GM21423 (cell line): ENCODE data around the gene HECTD4.
A peak's percentile ranks its signal among the peaks of the same experiment; 100 is the strongest.

Experiments used
- ATAC-seq: cut with Tn5 transposase; IDR thresholded peaks from one replicate; pipeline ENCODE4 v1.9.1; 2021; ENCODE audit warnings: mild to moderate bottlenecking, moderate library complexity; ENCODE audit not compliant: unreplicated experiment

HECTD4 gene

DNA sequence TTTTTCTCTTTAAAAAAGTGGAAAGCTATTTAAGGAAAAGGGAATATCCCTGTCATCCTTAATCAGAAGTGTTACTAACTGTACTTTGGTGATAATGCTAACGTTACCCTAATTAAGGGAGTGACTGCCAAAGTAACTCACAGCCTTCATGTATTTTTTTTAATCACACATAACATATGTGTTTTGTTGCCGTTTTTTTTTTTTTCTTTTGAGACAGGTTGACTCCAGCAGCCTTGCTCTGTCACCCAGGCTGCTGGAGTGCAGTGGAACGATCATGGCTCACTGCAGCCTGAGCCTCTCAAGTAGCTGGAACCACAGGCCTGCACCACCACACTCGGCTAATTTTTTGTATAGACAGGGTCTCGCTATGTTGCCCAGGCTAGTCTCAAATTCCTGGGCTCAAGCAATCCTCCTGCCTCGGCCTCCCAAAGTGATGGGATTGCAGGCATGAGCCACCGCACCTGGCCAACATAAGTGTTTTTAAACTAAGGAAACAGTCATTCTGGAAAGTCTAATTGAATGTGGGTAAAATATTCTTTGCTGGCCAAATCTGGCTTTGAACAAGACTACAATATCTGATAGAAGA, 56.5 kb downstream of the HECTD4 start:
- ATAC-seq: no peak

DNA sequence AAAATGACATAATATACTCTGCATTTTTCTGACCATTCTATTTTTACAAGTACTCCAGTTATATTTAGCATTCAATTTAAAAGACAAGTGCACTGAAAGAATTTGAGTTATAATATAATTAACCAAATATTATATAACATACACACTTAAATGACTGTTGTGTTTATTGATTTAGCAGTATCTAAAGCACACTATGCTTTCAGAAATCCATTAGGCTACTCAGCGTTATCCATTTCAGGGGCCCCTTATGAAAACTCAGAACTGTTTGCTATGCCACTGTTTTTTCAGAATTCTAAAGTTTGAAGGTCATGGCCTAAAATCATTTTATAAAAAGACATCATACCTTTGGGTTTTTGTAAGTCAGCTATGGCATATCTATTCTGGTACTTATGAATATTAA, 57.1 kb downstream of the HECTD4 start:
- ATAC-seq: no peak

DNA sequence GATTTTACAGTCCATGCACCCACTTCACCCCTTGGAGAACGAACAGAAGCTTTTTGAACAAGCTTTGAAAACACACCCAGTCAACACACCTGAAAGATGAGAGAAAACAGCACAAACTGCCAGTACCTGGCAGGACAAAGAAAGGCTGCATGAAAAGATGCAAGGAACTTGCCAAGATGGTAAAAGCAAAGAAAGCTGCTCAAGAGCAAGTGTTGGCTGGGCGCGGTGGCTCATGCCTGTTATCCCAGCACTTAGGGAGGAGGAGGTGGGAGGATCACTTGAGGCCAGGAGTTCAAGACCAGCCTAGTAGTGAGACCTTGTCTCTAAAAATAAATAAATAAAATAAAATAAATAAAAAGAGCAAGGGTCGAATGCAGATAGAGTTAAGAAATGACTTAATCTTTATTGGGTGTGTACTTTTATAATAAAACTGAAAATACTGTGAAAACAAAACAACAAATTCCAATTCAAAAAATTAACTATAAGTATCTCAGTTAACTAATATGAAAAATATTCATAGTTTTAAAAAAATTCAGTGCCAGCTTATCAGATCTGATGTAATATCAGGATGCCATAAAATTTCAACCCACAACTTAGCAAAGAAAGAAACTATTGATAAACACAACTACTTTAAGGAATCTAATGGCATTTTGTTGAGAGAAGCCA, 59.2 kb downstream of the HECTD4 start:
- ATAC-seq: no peak

DNA sequence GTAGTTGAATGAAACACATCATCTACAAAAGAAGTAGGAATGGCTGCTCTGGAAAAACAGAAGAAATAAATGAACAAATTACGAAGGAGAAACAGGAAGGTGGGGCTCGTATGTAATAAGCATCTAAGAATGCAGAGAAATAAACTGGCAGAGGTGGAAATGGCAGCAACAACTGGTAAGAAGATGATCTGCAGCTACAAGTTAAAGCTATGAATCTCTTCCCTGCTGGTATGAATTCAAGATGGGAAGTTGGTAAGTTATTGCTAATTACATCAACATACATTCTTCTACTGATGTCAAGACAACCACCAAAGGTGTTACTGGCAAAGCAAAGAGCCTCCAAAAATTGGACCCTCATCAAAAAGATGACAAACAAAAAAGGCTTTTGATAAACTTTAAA, 59.8 kb downstream of the HECTD4 start:
- no peak for ATAC-seq

DNA sequence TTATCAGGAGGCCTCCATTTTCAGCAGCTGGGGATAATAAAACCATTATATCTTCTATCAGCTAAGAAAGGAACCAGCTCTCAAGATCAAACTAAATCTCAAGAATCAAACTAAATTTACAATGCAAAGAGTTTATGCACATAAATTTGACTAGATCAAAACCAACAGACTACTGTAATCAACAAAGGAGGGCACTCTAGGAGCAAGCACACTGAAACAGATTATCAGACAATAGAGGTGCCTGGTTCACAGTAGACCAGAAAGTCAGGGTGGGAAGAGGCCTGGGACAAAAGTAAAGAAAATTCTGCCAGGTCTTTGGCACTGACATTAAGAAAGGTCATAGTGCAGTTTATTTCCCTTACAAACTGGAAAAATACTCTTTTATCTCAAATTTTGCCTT, 61.0 kb downstream of the HECTD4 start:
- ATAC-seq: no peak

DNA sequence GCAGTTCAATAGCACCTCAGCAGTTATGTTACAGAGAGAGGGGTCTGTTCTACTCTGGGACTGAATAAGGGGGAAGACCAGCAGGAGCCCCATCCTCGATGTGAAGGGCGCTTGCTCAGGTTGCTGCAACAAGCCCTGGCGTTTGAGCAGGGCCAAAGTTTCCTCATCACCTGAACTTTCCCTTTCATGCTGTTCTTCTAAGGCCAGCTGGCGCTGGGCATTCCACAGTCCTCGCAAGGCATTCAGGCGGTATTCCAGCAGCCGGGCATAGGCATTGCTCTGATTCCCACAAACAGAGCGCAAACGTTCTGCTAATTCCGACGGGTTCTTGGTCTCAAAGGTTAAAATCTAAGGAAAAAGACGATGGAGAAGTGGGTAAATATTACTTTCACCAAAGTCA, 62.8 kb downstream of the HECTD4 start:
- no peak for ATAC-seq

- no peak for ATAC-seq
Measured at GRCh38 chr12:112317481-112317880, 64.8 kb downstream of the HECTD4 start.

DNA sequence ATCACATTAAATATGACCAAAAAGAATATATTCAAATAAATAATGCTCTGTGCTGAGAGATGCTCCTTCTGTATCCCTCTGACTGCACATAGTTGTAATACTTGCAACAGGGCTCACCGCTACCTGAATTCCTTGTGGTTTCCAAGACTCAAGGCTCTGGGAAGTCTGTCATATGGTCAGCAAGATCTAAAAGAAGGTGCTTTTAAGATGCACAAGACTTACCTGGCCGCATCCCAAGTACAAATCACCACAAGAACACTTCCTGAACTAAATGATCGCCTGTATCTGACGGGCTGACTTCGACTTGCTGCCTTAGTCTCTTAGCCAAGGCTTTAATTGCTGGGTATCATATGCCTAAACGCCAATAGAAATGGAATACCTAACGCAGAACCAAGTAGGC, 67.2 kb downstream of the HECTD4 start:
- ATAC-seq: no peak

GRCh38 chr12:112309797-112310196, 72.4 kb downstream of the HECTD4 start:
- ATAC-seq: no peak

GRCh38 chr12:112308652-112309051, 73.6 kb downstream of the HECTD4 start:
- no peak for ATAC-seq

- no peak for ATAC-seq
Measured at GRCh38 chr12:112308161-112308560, 74.1 kb downstream of the HECTD4 start.

GRCh38 chr12:112307317-112308011, 74.8 kb downstream of the HECTD4 start:
- no peak for ATAC-seq

- no peak for ATAC-seq
Measured at GRCh38 chr12:112305951-112306350, 76.3 kb downstream of the HECTD4 start.

DNA sequence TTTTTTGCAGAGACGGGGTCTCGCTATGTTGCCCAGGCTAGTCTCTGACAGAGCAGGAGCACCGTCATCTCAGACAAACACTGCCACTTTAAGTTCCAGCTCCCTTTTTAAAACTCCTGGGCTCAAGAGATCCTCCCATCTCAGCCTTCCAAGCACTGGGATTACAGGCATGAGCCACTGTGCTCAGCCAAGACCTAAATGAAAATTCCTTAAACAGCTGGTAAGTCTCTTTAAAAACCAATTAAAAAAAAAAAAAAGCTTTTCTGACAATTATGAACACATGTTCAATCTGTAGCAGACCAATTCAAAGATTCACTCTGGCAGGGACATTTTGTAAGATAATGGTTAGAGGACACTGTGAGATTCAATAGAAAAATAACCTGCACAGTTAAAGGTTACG, 77.8 kb downstream of the HECTD4 start:
- ATAC-seq: no peak

DNA sequence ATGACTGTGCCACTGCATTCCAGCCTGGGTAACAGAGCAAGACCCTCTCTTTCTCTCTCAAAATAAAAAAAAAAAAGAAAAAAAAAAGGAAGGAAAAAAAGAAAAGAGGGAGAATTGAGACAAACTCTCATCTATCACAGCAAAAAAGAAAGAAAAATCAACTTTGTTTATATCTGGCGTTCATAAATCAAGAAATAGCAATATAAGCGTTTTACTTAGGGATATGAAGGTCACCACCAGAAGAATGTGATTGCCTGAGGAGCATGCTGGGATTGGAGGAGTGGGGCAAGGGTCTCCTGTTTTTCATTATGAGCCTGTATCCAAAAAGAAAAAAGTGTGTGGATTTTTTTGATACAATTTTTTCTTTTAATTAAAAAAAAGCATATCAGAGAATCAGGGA, 78.4 kb downstream of the HECTD4 start:
- ATAC-seq: no peak

GRCh38 chr12:112303004-112303403, 79.2 kb downstream of the HECTD4 start:
- peak; percentile 97 for ATAC-seq

GRCh38 chr12:112299704-112300103, 82.5 kb downstream of the HECTD4 start:
- no peak for ATAC-seq

GRCh38 chr12:112297188-112297587, 85.0 kb downstream of the HECTD4 start:
- ATAC-seq: no peak

GRCh38 chr12:112296183-112296582, 86.0 kb downstream of the HECTD4 start:
- ATAC-seq: no peak

- ATAC-seq: no peak
Measured at GRCh38 chr12:112294793-112295192, 87.4 kb downstream of the HECTD4 start.

DNA sequence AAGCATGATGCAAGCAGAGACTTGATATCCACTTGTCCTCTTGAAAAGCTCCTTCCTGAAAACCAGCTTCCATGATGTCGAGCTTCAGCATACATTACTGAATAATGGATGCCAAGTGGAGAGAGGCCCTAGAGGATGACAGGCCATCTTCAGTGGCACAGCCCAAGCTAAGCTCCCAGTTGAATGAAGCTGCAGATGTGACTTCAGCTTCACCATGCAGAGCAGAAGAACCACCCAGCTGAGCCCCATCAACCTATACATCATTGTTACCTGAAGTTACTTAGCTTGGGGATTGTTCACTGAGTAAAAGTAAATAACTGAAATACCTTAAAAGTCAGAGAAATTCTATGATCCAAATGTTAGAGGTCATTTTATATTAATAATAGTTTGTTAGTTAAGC, 93.6 kb downstream of the HECTD4 start:
- no peak for ATAC-seq

DNA sequence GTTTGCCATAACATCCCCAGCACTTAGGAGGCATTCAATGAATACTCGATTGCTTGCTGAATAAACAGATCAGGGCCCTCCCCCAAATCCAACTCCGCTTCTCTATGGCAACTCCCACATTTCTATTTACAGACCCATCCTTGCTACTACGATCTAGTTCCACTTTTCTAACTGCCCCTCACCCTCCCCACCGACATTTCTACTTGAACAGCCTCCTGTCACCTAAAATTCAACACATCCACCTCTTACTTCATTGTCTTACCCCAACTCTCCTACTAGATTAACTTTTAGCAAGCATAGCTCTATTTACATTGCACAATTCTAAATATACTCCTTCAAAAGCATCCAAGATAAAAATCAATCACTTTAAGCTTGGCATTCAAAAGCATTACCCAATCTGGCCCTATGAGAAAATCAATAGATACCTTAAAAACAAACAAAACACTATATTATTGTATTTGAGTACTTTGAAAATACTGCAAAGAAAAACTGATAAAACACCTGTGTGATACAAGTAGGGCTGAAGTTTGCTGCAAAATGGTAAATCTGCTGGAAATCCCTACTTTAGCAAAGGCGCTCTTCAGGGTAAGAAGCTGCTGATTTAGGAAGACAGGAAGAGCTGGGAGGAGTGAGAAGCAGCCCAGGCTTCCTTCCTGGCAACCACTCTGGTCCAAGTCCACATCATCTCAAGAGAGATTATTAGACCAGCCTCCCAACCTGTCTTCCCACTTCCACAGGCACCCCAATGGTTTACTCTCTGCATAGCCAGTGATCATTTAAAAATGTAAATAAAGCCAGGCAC, 96.4 kb downstream of the HECTD4 start:
- ATAC-seq: no peak
